GM19452 (cell line): ENCODE results near the gene COL1A1.

ENCODE experiments used
- ATAC-seq: cut with Tn5 transposase; IDR thresholded peaks from one replicate; pipeline ENCODE4 v1.9.1; 2021; ENCODE audit not compliant: unreplicated experiment

The COL1A1 gene

DNA sequence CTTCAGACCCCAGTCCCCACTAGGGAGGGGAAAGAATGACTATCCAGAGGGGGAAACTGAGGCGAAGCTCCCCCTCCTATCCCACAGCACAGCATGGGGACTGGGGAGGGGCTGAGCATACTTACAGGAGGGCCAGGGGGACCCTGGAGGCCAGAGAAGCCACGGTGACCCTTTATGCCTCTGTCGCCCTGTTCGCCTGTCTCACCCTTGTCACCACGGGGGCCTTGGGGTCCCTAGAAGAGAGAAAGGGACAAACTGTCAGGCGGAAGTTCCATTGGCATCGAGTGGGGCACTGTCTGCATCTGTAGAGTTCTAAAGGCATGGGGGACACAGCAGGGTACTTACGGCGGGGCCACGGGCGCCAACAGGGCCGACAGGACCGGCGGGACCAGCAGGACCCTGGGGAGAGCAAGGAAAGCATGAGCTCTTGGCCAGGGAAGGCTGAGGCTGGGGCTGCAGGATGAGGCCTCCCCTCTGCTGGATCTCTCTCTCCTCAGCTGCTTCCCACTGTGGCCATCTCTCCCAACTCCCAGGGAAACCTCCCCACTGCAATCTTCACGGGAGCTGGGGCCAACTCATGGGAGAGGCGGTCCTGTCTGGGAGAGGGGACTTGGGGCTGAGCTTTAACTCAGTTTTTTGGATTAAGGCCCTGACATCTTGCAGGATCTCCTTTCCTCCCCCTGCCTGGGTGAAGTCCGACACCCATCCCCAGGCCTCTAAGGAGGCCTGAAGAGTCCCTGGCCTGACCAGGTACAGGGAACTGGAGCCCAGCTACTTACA, 13.5 kb downstream of the COL1A1 start:
- no peak for ATAC-seq

DNA sequence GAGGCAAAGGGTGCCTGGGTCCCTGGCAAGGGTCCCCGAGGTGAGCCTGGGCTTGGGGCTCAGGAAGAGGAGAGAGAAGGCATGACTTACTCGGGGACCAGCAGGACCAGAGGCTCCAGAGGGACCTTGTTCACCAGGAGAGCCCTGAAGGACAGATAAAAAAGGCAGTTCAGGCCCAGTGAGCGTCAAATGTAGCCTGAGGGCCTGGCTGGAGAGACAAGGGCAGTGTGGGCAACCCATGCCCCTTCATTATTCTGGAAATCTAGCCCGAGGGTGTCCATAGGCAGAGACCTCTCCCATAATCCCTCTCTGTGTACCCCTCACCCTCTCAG, 14.1 kb downstream of the COL1A1 start:
- no peak for ATAC-seq

- ATAC-seq, result no peak
Observed at GRCh38 chr17:50186661-50187393, 14.6 kb downstream of the COL1A1 start.

- ATAC-seq, result no peak
Observed at GRCh38 chr17:50185631-50186471, 15.6 kb downstream of the COL1A1 start.

DNA sequence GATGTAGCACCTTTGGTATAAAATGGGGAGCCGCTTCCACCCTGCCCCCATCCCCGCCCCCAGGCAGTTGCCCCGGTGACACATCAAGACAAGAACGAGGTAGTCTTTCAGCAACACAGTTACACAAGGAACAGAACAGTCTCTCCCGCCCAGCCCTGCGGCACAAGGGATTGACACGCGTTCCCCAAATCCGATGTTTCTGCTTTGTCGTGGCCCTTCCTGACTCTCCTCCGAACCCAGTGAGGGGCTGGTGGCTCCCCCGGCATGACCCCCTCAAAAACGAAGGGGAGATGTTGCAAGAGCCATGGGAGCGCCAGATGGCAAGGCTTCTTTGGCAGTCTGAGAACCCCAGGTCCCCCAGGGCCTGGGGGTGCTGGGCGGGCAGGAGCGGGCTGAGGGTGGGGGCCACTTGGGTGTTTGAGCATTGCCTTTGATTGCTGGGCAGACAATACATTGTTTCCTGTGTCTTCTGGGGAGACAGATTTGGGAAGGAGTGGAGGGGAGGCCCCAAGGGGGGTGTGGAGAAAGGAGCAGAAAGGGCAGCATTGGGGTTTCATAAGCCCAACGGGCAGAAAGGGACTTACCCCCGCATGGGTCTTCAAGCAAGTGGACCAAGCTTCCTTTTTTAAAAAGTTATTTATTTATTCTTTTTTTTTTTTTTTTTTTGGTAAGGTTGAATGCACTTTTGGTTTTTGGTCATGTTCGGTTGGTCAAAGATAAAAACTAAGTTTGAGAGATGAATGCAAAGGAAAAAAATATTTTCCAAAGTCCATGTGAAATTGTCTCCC, 16.6 kb downstream of the COL1A1 start:
- ATAC-seq, result no peak

DNA sequence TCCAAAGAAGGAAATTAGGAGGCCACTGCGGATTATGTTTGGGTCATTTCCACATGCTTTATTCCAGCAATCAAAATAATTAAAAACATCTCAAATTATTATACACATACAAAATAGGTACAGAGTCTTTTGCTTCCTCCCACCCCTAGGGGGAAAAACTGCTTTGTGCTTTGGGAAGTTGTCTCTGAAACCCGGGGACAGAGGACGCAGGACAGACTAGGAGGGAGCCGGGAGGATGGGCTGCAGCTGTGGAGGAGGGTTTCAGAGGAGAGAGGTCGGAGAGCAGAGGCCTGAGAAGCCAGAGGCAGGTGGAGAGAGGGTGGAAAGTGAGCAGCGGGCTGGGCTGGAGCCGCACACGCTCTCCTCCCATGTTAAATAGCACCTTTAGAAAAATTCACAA, 17.4 kb downstream of the COL1A1 start:
- ATAC-seq, result no peak

DNA sequence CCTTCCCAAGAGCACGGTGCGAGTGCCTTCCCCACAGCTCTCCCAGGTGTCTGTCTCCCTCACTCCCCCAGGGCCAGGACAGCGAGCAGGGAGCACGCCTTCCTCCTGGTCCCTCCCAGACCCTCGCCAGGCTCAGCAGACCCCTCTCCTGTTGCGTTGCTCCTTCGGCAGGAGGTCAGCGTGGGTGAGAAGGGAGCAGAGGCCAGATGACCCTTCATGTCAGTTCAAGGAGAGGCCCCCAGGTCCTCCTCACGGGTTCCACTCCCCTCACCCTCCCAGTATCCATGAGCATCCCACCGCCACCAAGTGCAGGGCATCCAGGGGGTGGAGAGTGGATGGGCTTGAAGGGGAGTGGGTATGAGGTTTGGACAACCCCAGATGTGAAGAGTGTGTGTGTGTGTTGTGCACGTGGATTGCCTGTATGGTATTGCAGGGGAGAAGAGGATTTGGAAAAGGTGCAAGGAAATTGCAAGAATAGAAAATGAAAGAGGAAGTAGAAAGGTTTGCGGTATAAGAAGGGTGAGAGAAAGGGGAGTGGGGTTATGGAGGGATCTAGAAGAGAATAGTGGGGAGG, 17.9 kb downstream of the COL1A1 start:
- no peak for ATAC-seq

GRCh38 chr17:50182783-50183420, 18.5 kb downstream of the COL1A1 start:
- no peak for ATAC-seq

DNA sequence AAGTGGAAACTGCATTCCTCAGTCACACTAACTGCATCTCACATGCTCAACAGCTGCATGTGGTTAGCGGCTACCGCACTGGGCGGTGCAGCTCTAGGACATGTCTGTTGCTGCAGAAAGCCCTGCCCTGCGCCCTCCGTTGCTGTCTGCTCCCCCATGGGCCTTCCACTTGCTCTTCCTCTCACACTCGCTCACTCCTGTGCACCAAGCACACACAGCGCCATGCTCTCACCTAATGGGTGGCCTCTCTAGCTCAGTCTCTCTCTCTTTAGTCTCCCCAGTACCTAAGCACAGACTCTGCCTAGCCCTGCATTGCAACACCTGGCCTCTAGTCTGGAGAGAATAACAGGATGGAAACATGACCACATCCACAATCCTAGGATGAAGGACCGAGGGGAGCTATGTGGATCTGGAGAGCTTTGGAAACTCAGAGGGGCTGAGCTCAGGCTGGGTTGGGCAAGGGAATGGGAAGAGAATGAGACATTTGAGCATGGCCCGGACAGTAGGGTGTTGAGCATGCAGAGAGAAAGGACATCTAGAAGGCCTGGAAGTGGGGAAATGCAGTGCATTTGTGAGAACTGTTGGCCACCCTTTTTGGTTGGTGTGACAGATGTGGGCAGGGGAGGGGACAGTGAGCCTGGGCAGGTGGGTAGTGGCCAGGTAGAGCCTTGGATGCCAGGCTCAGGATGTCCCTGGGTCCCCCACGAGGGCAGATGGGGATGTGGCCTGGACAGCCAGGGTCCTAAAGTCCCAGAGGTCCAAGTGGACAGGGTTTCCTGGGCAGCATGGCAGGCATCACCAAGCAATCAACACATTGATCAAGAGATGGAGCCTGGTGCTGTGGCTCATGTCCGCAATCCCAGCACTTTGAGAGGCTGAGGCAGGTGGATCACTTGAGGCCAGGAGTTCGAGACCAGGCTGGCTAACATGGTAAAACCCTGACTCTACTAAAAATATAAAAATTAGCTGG, 19.6 kb downstream of the COL1A1 start:
- ATAC-seq, result no peak

GRCh38 chr17:50181144-50181543, 20.3 kb downstream of the COL1A1 start:
- ATAC-seq, result no peak

GRCh38 chr17:50180620-50181019, 20.8 kb downstream of the COL1A1 start:
- no peak for ATAC-seq

DNA sequence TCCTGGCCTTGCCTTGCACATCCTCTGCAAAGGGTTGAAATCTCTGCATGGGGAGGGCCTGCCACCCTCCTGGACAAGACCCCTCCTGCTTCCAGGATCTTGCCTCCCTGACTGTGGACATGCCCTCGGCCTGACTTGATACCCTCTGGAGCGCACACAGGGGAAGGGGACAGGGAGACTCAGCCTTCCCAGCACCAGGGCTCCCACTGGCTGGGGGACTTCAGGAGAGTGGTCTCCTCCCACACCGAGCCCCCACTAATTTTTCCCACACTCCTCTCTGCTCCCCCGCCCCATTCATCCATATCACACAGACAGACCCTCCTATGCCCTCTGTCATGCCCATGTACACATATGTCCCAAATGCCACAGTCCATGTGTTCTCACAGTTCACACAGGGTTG, 21.3 kb downstream of the COL1A1 start:
- ATAC-seq, result no peak

DNA sequence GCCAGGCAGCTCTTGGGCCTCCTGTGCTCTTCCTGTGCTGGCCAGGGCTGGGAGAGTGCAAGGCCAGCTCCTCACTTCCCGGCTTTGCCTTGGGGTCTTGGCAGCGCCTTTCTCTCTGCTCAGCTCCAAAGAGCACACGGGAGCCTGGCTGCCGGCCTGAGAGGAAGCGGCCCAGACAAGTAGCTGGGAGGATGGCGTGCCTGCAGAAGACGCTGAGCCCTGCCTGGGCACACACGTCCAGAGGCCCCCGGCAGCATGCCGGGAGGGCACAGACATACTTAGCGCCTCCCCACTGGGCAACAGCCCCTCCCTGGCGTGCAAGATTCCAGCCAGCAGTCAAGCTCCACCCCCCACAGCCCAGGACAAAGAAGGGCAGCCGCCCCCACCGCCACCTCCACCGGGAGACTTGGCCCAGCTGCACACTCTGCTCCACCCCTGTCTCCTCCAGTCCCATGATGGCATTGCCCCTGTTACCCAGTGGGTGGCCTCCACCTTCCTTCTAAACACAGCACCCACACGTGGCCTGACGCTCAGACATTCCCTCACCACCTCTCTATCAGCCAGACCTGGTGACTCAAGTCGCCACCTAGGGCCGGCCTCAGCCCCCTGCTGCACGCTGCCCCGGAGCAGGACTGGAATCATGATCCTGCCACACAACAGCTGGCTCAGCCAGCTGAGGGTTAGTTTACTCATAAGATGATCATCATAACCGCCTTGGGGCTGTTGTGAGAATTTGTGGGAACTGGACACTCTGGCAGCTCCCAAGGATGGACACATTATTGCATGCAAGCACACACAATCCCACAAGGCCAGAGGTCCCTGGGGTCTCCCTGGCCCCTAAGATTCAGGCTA, 23.2 kb downstream of the COL1A1 start:
- no peak for ATAC-seq

DNA sequence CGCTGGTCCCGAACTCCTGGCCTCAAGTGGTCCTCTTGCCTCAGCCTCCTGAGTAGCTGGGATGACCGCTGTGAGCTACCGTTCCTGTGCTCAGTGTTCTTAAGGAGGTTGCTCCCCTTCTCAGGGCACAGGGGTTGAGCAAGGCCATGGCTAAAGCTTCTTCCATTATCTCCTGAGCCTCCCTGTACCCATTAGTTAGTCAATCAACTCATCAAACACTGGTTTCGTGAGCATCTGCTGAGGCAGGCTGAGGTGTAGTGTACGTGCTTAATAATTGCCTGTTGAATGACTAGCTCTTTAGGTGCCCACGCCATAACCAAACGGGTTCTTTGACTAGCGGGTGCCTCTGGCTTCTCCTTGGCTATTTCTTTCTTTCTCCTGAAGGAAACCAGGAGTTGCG, 24.0 kb downstream of the COL1A1 start:
- ATAC-seq, result no peak

GRCh38 chr17:50176559-50177357, 24.7 kb downstream of the COL1A1 start:
- ATAC-seq, result no peak

- ATAC-seq, result no peak
Observed at GRCh38 chr17:50175035-50175807, 26.2 kb downstream of the COL1A1 start.

- ATAC-seq, result no peak
Observed at GRCh38 chr17:50174444-50174843, 27.0 kb downstream of the COL1A1 start.
